HAP-1 (cell line): ENCODE measurements around the gene KMO.

Source experiments
- DNase-seq, 2 experiments: peaks; one replicate each; pipeline ENCODE4 v3.0.0-alpha.2; 2016 to 2020; ENCODE audit warnings: low spot score in 2 of 2
- H3K27me3 ChIP-seq: fragments of 250-450 bp; sonication (Bioruptor Pico); 2 replicates; pipeline ENCODE4 v1.5.1; 2020; ENCODE audit warnings: low read depth, mild to moderate bottlenecking, moderate library complexity
- H3K36me3 ChIP-seq: fragments of 250-450 bp; sonication (Bioruptor Pico); replicated peaks from 2 replicates; pipeline ENCODE4 v1.5.1; 2020; ENCODE audit warnings: mild to moderate bottlenecking
- H3K4me1 ChIP-seq: fragments of 250-450 bp; sonication (Bioruptor Pico); 2 replicates; pipeline ENCODE4 v1.5.1; 2020; ENCODE audit warnings: mild to moderate bottlenecking
- H3K4me3 ChIP-seq: fragments of 250-450 bp; sonication (Bioruptor Pico); 2 replicates; pipeline ENCODE4 v1.5.1; 2020; ENCODE audit warnings: mild to moderate bottlenecking, moderate library complexity
- H3K9me3 ChIP-seq: fragments of 250-450 bp; sonication (Bioruptor Pico); 2 replicates; pipeline ENCODE4 v1.5.1; 2020; ENCODE audit warnings: mild to moderate bottlenecking, moderate library complexity
- in situ Hi-C: fragments of 300-500 bp; cut with MboI; formaldehyde crosslinking; loops from 3 replicates; pipeline ENCODE4 v1.14.3; 2020; ENCODE audit warnings: low sequenced_read_pairs, inconsistent platforms, mixed read lengths

The KMO gene

DNA sequence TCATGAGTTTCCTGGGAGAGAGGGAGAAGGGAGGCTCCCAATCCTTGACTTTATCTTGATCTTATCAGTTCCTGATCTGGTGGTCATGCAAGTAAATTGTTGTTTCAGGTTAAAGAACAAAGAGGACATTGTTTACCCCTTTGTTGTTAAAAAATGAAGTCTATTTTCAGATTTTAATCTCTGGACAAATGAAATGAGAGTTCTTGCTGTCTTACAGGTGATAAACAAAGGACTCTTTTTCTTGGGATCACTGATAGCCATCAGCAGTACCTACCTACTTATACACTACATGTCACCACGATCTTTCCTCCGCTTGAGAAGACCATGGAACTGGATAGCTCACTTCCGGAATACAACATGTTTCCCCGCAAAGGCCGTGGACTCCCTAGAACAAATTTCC is 59.6 kb downstream of the KMO start:
- DNase-seq = no peak
- in situ Hi-C loops = no loop called here
- peaks cover 9% of the 10 kb centered on the region for H3K4me1 ChIP-seq
- H3K9me3 ChIP-seq = no peaks in the 10 kb centered on the region
- H3K27me3 ChIP-seq = no peaks in the 10 kb centered on the region
- no peak overlapping the region for H3K4me3 ChIP-seq
- H3K36me3 ChIP-seq = no peaks in the 10 kb centered on the region

DNA sequence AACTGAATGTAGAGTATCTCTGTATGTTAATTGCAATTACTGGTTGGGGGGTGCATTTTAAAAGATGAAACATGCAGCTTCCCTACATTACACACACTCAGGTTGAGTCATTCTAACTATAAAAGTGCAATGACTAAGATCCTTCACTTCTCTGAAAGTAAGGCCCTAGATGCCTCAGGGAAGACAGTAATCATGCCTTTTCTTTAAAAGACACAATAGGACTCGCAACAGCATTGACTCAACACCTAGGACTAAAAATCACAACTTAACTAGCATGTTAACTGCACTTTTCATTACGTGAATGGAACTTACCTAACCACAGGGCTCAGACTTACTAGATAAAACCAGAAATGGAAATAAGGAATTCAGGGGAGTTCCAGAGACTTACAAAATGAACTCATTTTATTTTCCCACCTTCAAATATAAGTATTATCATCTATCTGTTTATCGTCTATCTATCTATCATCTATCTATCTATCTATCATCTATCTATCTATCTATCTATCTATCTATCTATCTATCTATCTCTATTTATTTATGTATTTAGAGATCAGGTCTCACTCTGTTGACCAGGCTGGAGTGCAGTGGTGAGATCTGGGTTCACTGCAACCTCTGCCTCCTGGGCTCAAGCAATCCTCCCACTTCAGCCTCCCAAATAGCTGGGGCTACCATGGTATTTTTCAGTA is 60.2 kb downstream of the KMO start:
- no peaks in the 10 kb centered on the region for H3K9me3 ChIP-seq
- in situ Hi-C loops = no loop called here
- no peak for DNase-seq
- no peak overlapping the region for H3K4me3 ChIP-seq
- no peaks in the 10 kb centered on the region for H3K27me3 ChIP-seq
- no peaks in the 10 kb centered on the region for H3K36me3 ChIP-seq
- peaks cover 13% of the 10 kb centered on the region for H3K4me1 ChIP-seq

DNA sequence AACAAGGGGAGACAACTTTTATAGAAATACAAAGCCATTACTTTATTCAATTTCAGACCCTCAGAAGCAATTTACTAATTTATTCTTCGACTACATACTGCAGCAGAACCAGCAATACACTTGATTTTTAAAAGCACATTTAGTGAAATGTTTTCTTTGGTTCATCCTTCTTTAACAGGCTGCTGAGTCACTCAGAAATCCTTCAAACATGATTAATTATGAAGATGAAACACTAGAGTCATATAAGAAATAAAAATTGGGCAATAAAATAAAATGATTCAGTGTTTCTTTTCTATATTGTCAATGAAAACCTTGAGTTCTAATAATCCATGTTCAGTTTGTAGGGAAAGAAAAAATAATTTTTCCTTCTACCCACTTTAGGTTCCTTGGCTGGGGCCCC is 61.0 kb downstream of the KMO start:
- no peaks in the 10 kb centered on the region for H3K36me3 ChIP-seq
- H3K9me3 ChIP-seq = no peaks in the 10 kb centered on the region
- no peak overlapping the region for H3K4me3 ChIP-seq
- H3K27me3 ChIP-seq = no peaks in the 10 kb centered on the region
- no peak for DNase-seq
- in situ Hi-C loops = no loop called here
- peaks cover 21% of the 10 kb centered on the region for H3K4me1 ChIP-seq

DNA sequence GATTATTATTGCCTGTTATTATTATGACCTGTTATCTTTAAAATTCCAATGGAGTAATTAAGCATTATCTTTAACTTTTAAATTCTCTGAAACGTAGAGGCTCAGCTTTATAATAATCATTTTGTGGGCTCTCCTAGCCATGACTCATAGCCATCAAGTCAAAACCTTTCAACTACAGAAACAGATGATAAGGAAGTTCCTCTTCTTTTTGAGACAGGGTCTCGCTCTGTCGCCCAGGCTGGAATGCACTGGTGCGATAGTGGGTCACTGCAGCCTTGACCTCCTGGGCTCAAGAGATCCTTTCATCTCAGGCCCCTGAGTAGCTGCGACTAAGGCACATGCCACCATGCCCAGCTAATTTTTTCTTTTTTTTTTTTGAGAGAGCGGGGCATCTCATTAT is 64.5 kb downstream of the KMO start:
- Histone ChIP-seq H3K9me3 (no peaks in the 10 kb centered on the region), H3K36me3 (no peaks in the 10 kb centered on the region), H3K27me3 (no peaks in the 10 kb centered on the region), H3K4me1 (peaks cover 20% of the 10 kb centered on the region), H3K4me3 (no peak overlapping the region)
- in situ Hi-C loops = no loop called here
- DNase-seq = no peak

DNA sequence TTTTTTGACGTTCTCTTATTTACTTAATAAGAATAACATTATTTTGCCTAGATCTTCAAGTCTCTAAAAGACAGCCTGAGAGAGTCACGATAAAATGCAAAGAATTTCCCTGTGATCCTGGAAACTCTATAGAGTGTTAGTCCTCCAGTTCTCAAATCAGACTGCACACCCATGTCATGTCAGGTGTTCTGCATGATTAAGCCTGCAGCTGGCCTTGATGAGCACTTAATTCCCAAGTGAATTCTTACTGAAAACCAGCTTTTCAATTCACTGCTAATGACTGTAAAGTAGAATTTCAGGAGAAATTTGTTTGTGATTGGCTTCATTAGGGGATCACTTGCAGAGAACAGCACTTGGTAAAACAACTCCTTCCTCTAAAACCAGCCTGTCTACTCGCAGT is 66.1 kb downstream of the KMO start:
- Histone ChIP-seq H3K4me1 (peaks cover 15% of the 10 kb centered on the region), H3K4me3 (no peak overlapping the region), H3K36me3 (no peaks in the 10 kb centered on the region), H3K9me3 (no peaks in the 10 kb centered on the region), H3K27me3 (no peaks in the 10 kb centered on the region)
- in situ Hi-C loops = no loop called here
- no peak for DNase-seq

DNA sequence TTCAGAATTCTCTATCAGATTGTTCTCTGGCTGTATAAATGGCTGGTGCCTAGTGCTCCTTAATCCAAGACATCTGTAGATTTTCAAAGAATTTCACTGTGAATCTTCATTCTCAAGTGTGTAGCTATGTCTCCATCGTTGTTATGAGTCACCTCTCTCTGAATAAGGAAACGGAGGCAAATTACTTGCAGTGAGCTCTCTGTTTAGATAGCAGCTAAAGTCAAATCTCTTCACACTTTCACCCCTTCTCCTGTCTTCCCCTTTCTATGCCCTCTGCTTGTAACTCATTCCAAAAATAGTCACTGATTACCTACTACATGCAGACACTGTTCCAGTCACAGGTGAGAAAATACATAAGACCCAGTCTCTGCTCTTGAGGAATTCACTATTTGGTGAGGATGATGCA is 68.3 kb downstream of the KMO start:
- in situ Hi-C loops = no loop called here
- no peaks in the 10 kb centered on the region for H3K36me3 ChIP-seq
- no peak for DNase-seq
- no peaks in the 10 kb centered on the region for H3K27me3 ChIP-seq
- H3K9me3 ChIP-seq = no peaks in the 10 kb centered on the region
- H3K4me3 ChIP-seq = no peak overlapping the region
- H3K4me1 ChIP-seq = peaks cover 15% of the 10 kb centered on the region

DNA sequence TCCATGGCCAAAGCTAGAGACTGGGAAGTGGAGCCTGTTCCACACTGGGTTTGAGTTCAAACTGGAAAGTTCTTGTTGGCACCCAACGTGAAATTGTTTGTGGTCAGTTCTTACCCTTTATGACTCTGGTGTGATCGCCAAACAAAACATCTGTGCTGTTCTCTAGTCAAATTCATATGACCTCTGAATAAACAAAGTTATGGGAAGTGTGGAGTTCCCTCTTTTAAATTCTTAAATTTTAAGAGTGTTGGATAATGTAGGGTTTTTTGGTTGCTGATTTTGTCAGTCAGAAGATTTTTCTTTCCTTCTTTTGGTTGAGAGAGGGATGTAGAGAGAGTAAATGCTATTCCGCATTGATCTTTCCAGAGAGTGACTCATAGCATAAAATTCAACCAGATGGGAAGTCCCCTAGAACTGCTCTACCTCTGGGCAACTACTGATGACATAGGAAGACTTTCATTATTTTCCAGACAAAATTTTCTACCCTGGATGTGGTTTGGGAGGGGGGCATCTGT is 71.6 kb downstream of the KMO start:
- no peaks in the 10 kb centered on the region for H3K27me3 ChIP-seq
- in situ Hi-C loops = no loop called here
- H3K4me1 ChIP-seq = no peaks in the 10 kb centered on the region
- no peaks in the 10 kb centered on the region for H3K36me3 ChIP-seq
- no peak overlapping the region for H3K4me3 ChIP-seq
- H3K9me3 ChIP-seq = no peaks in the 10 kb centered on the region
- no peak for DNase-seq

DNA sequence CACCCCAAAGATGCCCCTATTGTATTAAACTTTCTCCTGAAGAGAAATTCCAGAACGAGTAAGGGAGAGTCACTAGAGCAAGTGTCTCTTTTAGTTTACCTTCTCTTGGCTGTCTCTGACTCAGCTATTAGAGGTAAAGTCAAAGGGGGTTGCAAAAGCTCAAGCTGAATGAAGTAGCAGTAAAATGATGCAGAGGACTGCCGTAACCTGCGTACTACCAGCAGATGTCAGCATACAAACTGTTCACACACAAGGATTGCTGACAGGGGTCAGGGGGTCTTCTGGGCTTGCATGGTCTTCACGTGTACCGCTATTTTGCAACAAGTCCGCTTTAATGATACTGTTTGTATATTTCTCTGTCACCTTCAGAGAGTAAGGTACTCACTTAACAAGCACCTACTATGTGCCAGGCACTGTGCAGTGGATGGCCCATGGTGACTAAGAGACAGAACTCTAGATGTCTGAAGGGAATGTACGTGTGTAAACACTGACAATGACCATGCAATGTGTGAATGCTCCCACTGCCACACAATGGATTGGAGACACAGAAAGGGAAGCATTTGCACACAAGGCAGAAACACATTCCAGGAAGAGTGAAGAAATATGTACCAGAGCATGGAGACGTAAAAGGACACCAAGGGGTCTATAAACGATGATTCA is 73.1 kb downstream of the KMO start:
- in situ Hi-C loops = no loop called here
- Histone ChIP-seq H3K27me3 (no peaks in the 10 kb centered on the region), H3K4me1 (no peaks in the 10 kb centered on the region), H3K4me3 (no peak overlapping the region), H3K9me3 (no peaks in the 10 kb centered on the region), H3K36me3 (no peaks in the 10 kb centered on the region)
- peak in 1 of 2 experiments; percentile 22 for DNase-seq

DNA sequence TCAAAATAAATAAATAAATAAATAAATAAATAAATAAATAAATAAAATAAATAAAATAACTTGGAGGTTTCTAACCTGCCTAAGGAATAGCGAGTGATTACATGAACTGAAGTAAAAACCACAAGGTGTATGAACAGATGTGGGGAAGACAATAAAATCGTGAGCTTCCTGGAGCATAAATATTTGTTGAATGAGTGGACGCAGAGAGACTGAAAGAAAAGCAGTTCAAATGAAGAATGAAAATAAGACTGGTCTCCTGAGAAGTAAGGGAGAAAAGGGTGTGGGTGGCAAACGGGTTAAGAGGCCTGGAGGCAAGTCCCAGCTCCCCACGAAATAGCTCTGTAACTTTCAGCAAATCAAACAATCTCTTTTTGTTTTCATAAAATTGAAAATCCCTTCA is 74.4 kb downstream of the KMO start:
- in situ Hi-C loops = no loop called here
- no peaks in the 10 kb centered on the region for H3K9me3 ChIP-seq
- H3K4me3 ChIP-seq = no peak overlapping the region
- no peaks in the 10 kb centered on the region for H3K36me3 ChIP-seq
- no peaks in the 10 kb centered on the region for H3K27me3 ChIP-seq
- H3K4me1 ChIP-seq = no peaks in the 10 kb centered on the region
- no peak for DNase-seq

DNA sequence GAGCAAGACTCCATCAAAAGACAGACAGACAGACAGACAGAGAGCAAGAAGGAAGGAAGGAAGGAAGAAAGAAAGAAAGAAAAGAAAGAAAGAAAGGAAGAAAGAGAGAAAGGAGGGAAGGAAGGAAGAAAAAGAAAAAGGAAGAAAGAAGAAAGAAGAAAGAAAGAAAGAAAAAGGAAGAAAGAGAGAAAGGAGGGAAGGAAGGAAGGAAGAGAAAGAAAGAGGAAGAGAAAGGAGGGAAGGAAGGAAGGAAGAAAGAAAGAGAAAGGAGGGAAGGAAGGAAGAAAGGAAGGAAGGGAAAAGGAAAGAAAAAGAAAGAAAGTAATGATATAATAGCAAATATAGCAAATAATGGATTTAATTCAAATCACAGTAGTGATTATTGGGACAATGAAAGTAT is 75.3 kb downstream of the KMO start:
- Histone ChIP-seq H3K27me3 (no peaks in the 10 kb centered on the region), H3K36me3 (no peaks in the 10 kb centered on the region), H3K4me3 (no peak overlapping the region), H3K4me1 (no peaks in the 10 kb centered on the region), H3K9me3 (no peaks in the 10 kb centered on the region)
- in situ Hi-C loops = no loop called here
- DNase-seq = no peak

DNA sequence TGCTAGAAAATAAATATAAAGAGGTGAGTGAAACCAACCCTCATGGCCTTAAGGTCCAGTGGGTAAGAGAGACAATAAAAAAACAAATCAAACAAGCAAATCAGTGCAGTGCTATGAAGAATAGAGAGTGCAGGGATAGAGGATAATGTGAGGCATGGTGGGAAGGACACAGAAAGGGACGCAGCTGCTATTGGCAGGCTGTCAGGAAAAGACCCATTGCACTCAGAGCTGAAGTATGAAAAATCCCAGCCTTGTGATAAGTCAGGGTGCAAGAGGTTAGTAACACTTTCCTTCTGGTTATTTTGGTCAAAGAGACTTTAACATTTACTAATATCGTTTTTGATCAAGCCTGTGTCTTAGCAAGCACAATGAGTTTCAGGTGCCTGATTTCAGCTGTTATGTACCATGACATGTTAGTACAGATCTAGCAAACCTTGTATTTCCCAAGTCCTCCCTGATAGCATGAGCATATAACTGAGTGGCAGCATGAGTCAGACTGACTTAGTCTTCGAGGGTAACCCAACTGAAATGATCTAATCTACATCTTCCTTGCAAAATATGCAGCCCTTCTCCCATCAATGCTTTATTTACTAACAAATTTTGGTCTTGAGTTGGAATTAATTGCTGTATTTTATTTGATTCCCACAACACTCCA is 76.3 kb downstream of the KMO start:
- Histone ChIP-seq H3K36me3 (no peaks in the 10 kb centered on the region), H3K4me3 (no peak overlapping the region), H3K27me3 (no peaks in the 10 kb centered on the region), H3K4me1 (no peaks in the 10 kb centered on the region), H3K9me3 (no peaks in the 10 kb centered on the region)
- no peak for DNase-seq
- in situ Hi-C loops = no loop called here

DNA sequence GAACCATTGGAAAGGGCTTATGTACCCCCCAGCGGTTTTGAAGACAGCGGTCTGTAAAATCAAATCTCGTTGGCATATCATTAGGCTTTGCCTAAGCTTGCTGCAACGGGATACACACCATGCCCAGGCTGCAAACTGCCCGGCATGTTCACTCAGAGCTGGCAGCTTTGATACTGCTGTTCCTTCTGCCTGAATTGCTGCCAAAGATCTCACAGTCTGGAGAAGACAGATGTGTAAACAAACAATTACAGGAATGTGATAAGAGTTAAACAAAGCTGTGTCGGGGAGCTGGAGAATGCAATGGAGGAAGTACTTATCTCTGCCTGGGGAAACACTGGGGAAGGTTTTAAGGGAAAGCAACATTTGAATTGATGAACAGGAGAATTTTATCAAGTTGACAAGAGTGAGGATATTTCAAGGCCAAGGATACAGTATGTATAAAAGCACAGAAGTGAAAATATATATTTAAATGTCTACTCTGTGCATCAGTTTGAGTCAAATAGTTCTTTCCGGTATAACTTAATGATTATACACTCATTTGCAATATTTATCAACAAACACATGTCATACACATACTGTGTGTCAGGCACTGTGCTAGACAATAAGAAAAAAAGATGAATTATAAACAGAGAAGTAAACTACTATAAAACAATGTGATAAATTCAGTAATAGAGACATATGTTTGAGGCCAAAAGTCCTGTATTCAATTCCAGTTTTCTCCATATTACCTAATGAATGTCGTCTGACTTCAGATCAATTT is 78.1 kb downstream of the KMO start:
- H3K36me3 ChIP-seq = no peaks in the 10 kb centered on the region
- no peak overlapping the region for H3K4me3 ChIP-seq
- no peak for DNase-seq
- in situ Hi-C loops = loop anchor here (10.0 kb wide), 1 partner anchor 375 kb away; no protein-coding TSS in a partner anchor
- no peaks in the 10 kb centered on the region for H3K4me1 ChIP-seq
- H3K9me3 ChIP-seq = no peaks in the 10 kb centered on the region
- H3K27me3 ChIP-seq = no peaks in the 10 kb centered on the region

DNA sequence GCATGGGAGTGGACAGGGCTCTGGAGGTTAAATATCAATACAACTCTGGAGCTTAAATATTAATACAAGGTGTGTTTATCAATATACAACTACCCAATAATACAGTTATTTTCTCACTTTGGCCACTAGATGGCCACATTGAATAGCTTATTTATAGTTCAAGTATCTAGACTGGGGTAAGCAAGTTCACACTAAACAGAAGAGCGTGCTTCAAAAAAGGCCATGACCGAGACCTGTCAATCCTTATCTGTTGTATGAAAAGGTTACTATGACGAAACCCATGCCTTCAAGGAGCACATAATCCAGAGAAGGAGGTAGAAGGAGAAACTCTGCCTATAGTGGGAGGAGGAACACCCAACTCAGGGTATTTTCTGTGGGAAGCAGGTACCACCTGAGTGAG is 78.9 kb downstream of the KMO start:
- Histone ChIP-seq H3K4me1 (no peaks in the 10 kb centered on the region), H3K27me3 (no peaks in the 10 kb centered on the region), H3K36me3 (no peaks in the 10 kb centered on the region), H3K4me3 (no peak overlapping the region), H3K9me3 (no peaks in the 10 kb centered on the region)
- in situ Hi-C loops = loop anchor here (10.0 kb wide), 1 partner anchor 374 kb away; no protein-coding TSS in a partner anchor
- peak in 1 of 2 experiments; percentile 70 for DNase-seq
